Mesendoderm (in vitro differentiated cells): ENCODE measurements around the gene TANGO6. TPM values are rescaled to one million over a fixed set of nuclear protein-coding genes. Genes with fewer than 3 reads are reported as not detected.

Experiments
- DNase-seq: peaks from one replicate; pipeline ENCODE4 v3.0.0; 2013
- H2AK5ac ChIP-seq: 2 replicates; pipeline ENCODE4 v1.6.1; 2013; ENCODE audit warnings: low read length, inconsistent platforms
- H2BK120ac ChIP-seq: 2 replicates; pipeline ENCODE4 v1.6.1; 2013; ENCODE audit warnings: low read depth, mild to moderate bottlenecking, low read length, moderate library complexity, mixed read lengths
- H2BK15ac ChIP-seq: replicated peaks from 2 replicates; pipeline ENCODE4 v1.6.1; 2013; ENCODE audit warnings: low read depth, mild to moderate bottlenecking, moderate library complexity
- H2BK5ac ChIP-seq: 2 replicates; pipeline ENCODE4 v1.6.1; 2013; ENCODE audit warnings: low read length, inconsistent platforms
- H3K18ac ChIP-seq: 2 replicates; pipeline ENCODE4 v1.6.1; 2013; ENCODE audit warnings: mild to moderate bottlenecking, low read length, mixed read lengths
- H3K23ac ChIP-seq: one replicate; pipeline ENCODE4 v1.6.1; 2013; ENCODE audit warnings: low read length
- H3K27ac ChIP-seq: 2 replicates; pipeline ENCODE4 v1.5.1; 2013; ENCODE audit warnings: low read depth, mild to moderate bottlenecking, inconsistent platforms, low read length, moderate library complexity
- H3K27me3 ChIP-seq: 2 replicates; pipeline ENCODE4 v1.6.1; 2013; ENCODE audit warnings: low read length, control low read depth, mild to moderate bottlenecking, inconsistent platforms; ENCODE audit not compliant: insufficient read depth, poor library complexity
- H3K36me3 ChIP-seq: 2 replicates; pipeline ENCODE4 v1.6.1; 2013; ENCODE audit warnings: low read length, inconsistent platforms; ENCODE audit not compliant: control insufficient read depth, insufficient read depth
- H3K4ac ChIP-seq: one replicate; pipeline ENCODE4 v1.6.1; 2013; ENCODE audit warnings: low read depth, mild to moderate bottlenecking, low read length, moderate library complexity
- H3K4me1 ChIP-seq: 2 replicates; pipeline ENCODE4 v1.6.1; 2013; ENCODE audit warnings: low read depth, low read length, inconsistent platforms; ENCODE audit not compliant: control insufficient read depth
- H3K4me2 ChIP-seq: 2 replicates; pipeline ENCODE4 v1.6.1; 2013; ENCODE audit warnings: low read length
- H3K4me3 ChIP-seq: 2 replicates; pipeline ENCODE4 v1.5.1; 2013; ENCODE audit warnings: mild to moderate bottlenecking, low read length
- H3K56ac ChIP-seq: one replicate; pipeline ENCODE4 v1.6.1; 2013; ENCODE audit warnings: low read length
- H3K79me1 ChIP-seq: 2 replicates; pipeline ENCODE4 v1.6.1; 2013; ENCODE audit warnings: low read length, inconsistent platforms
- H3K79me2 ChIP-seq: 2 replicates; pipeline ENCODE4 v1.6.1; 2013; ENCODE audit warnings: mild to moderate bottlenecking, low read length; ENCODE audit not compliant: control insufficient read depth, insufficient read depth
- H3K9ac ChIP-seq: 2 replicates; pipeline ENCODE4 v1.6.1; 2013; ENCODE audit warnings: low read length, inconsistent platforms
- H4K5ac ChIP-seq: one replicate; pipeline ENCODE4 v1.6.1; 2013; ENCODE audit warnings: low read length
- H4K8ac ChIP-seq: one replicate; pipeline ENCODE4 v1.6.1; 2013; ENCODE audit warnings: low read depth, mild to moderate bottlenecking, control low read depth, low read length, moderate library complexity
- WGBS: extraction: QIAGEN DNeasy Blood & Tissue Kit; methylation state at CpG from one replicate; pipeline ENCODE4 v1.1.7; 2013; ENCODE audit warnings: low lambda C conversion rate, missing lambda C conversion rate; ENCODE audit not compliant: insufficient coverage; ENCODE audit errors: extremely low coverage; 5-methylcytosine and 5-hydroxymethylcytosine counted together
- polyA plus RNA-seq, 2 experiments: library from polyadenylated mRNA; stranded (reverse); fragments of 200-250 nt; gene quantifications; one replicate each; pipeline ENCODE4 v1.2.3, GENCODE V29; 2013

TANGO6 gene
- polyA plus RNA-seq (2013, experiment 1 of 2), result 7.1 TPM
- polyA plus RNA-seq (2013, experiment 2 of 2), result 7.3 TPM

GRCh38 chr16:68843482-68844210 lies at the start of gene TANGO6:
Gene TANGO6, plus strand, starts transcription at chr16:68843531. Its CDS starts 87 bp downstream, at chr16:68843618.
- peak within 1 kb of the TSS; percentile 61 for H3K4me3 ChIP-seq
- peak within 1 kb of the TSS; percentile 13 for H4K8ac ChIP-seq
- H3K4me1 ChIP-seq, result no peaks in the 10 kb centered on the region
- peak within 1 kb of the TSS; percentile 14 for H2BK5ac ChIP-seq
- peak within 1 kb of the TSS; percentile 91 for H3K56ac ChIP-seq
- H4K5ac ChIP-seq, result peak within 1 kb of the TSS; percentile 66
- H2BK120ac ChIP-seq, result no peak within 1 kb of the TSS
- peak within 1 kb of the TSS; percentile 87 for H3K27ac ChIP-seq
- H2AK5ac ChIP-seq, result no peak within 1 kb of the TSS
- no peaks in the 10 kb centered on the region for H3K36me3 ChIP-seq
- peak; percentile 94 for DNase-seq
- H3K4ac ChIP-seq, result peak within 1 kb of the TSS; percentile 74
- no CpG with 5 or more reads among the region's 55 CpGs for WGBS
- no peak within 1 kb of the TSS for H3K23ac ChIP-seq
- no peaks in the 10 kb centered on the region for H3K27me3 ChIP-seq
- no peaks in the 10 kb centered on the region for H3K79me1 ChIP-seq
- peak within 1 kb of the TSS; percentile 82 for H3K4me2 ChIP-seq
- H3K79me2 ChIP-seq, result no peaks in the 10 kb centered on the region
- peak within 1 kb of the TSS; percentile 93 for H3K9ac ChIP-seq
- H3K18ac ChIP-seq, result peak within 1 kb of the TSS; percentile 77
- no peak within 1 kb of the TSS for H2BK15ac ChIP-seq

GRCh38 chr16:68798398-68798797 lies 44.9 kb upstream of the TANGO6 start:
- Histone ChIP-seq H3K4me3 (no peak overlapping the region), H3K9ac (no peak overlapping the region), H4K8ac (no peak overlapping the region), H2BK15ac (no peak overlapping the region), H3K27ac (no peak overlapping the region), H3K4ac (no peak overlapping the region), H3K23ac (no peak overlapping the region), H3K4me1 (no peaks in the 10 kb centered on the region), H3K79me2 (no peaks in the 10 kb centered on the region), H3K56ac (no peak overlapping the region), H3K18ac (no peak overlapping the region), H2BK5ac (no peak overlapping the region), H3K79me1 (peaks cover 1% of the 10 kb centered on the region), H3K4me2 (no peak overlapping the region), H2BK120ac (no peak overlapping the region), H3K36me3 (peaks cover 2% of the 10 kb centered on the region), H3K27me3 (no peaks in the 10 kb centered on the region), H4K5ac (no peak overlapping the region), H2AK5ac (no peak overlapping the region)
- WGBS, result no CpG with 5 or more reads among the region's 2 CpGs
- DNase-seq, result no peak

- Histone ChIP-seq H3K4ac (no peak overlapping the region), H4K8ac (no peak overlapping the region), H2BK120ac (no peak overlapping the region), H2AK5ac (no peak overlapping the region), H3K79me2 (peaks cover 2% of the 10 kb centered on the region), H3K4me3 (no peak overlapping the region), H3K4me1 (no peaks in the 10 kb centered on the region), H3K27me3 (no peaks in the 10 kb centered on the region), H2BK15ac (no peak overlapping the region), H3K9ac (no peak overlapping the region), H3K4me2 (no peak overlapping the region), H3K36me3 (peaks cover 2% of the 10 kb centered on the region), H3K79me1 (no peaks in the 10 kb centered on the region), H4K5ac (no peak overlapping the region), H2BK5ac (no peak overlapping the region), H3K23ac (no peak overlapping the region), H3K27ac (no peak overlapping the region), H3K56ac (peak overlapping the region; percentile 22), H3K18ac (no peak overlapping the region)
- peak; percentile 93 for DNase-seq
- WGBS, result no CpG with 5 or more reads among the region's 5 CpGs
Measured at GRCh38 chr16:68800257-68800875, 43.0 kb upstream of the TANGO6 start.

- H3K4me2 ChIP-seq, result no peak overlapping the region
- no peak overlapping the region for H3K27ac ChIP-seq
- peaks cover 4% of the 10 kb centered on the region for H3K79me2 ChIP-seq
- no peak overlapping the region for H2BK120ac ChIP-seq
- no peak for DNase-seq
- no peak overlapping the region for H2BK15ac ChIP-seq
- no peaks in the 10 kb centered on the region for H3K79me1 ChIP-seq
- no peak overlapping the region for H3K56ac ChIP-seq
- H4K5ac ChIP-seq, result no peak overlapping the region
- no peak overlapping the region for H3K18ac ChIP-seq
- no peak overlapping the region for H3K9ac ChIP-seq
- H3K4me3 ChIP-seq, result no peak overlapping the region
- H2AK5ac ChIP-seq, result no peak overlapping the region
- WGBS, result no CpG with 5 or more reads among the region's 7 CpGs
- no peaks in the 10 kb centered on the region for H3K4me1 ChIP-seq
- H3K4ac ChIP-seq, result no peak overlapping the region
- H4K8ac ChIP-seq, result no peak overlapping the region
- H3K23ac ChIP-seq, result no peak overlapping the region
- H2BK5ac ChIP-seq, result no peak overlapping the region
- H3K36me3 ChIP-seq, result peaks cover 2% of the 10 kb centered on the region
- H3K27me3 ChIP-seq, result no peaks in the 10 kb centered on the region
Measured at GRCh38 chr16:68802190-68802589, 41.1 kb upstream of the TANGO6 start.

GRCh38 chr16:68806422-68806821 lies 36.9 kb upstream of the TANGO6 start:
- no peaks in the 10 kb centered on the region for H3K79me1 ChIP-seq
- no peaks in the 10 kb centered on the region for H3K27me3 ChIP-seq
- H2AK5ac ChIP-seq, result no peak overlapping the region
- H3K79me2 ChIP-seq, result peaks cover 4% of the 10 kb centered on the region
- H4K5ac ChIP-seq, result no peak overlapping the region
- H2BK120ac ChIP-seq, result no peak overlapping the region
- no peak overlapping the region for H3K4me3 ChIP-seq
- no peak for DNase-seq
- no peak overlapping the region for H3K4ac ChIP-seq
- no peak overlapping the region for H3K18ac ChIP-seq
- H3K23ac ChIP-seq, result no peak overlapping the region
- no peak overlapping the region for H3K56ac ChIP-seq
- H2BK15ac ChIP-seq, result no peak overlapping the region
- H3K4me2 ChIP-seq, result no peak overlapping the region
- peaks cover 5% of the 10 kb centered on the region for H3K36me3 ChIP-seq
- no peak overlapping the region for H2BK5ac ChIP-seq
- WGBS, result no CpG with 5 or more reads among the region's 2 CpGs
- no peaks in the 10 kb centered on the region for H3K4me1 ChIP-seq
- H3K27ac ChIP-seq, result no peak overlapping the region
- no peak overlapping the region for H3K9ac ChIP-seq
- no peak overlapping the region for H4K8ac ChIP-seq
